ENCODE measurements around the gene MKNK2. TPM values are rescaled to one million over a fixed set of nuclear protein-coding genes. Genes with fewer than 3 reads are reported as not detected.

MKNK2 gene
- total and polyA plus RNA-seq, 2 donors (not counting 3 experiments of a cell fraction or from before 2014, with no cell fraction given): 65.1 to 86.1 TPM

DNA sequence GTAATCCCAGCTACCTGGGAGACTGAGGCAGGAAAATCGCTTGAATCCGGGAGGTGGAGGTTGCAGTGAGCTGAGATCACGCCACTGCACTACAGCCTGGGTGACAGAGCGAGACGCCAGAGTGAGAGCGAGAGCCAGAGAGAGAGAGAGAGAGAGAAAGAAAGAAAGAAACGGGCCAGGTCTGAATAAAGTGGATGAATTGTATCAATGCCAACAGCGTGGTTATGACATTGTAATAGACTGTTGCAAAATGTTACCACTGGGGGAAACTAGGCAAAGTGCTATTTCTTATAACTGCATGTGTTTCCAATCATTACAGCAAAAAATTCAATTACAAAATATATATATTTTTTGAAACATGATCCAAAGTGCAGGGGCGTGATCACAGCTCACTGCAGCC, 23.7 kb downstream of the MKNK2 start:
- no peak for TF ChIP-seq POLR2A (IDR thresholded peaks at IDR 0.05; ENCODE audit: low read depth, low read length)
- no peak for TF ChIP-seq GATA2 (IDR thresholded peaks at IDR 0.05; ENCODE audit: insufficient read depth, insufficient read length, low read depth, low read length)
- TF ChIP-seq EZH2 (IDR thresholded peaks at IDR 0.05; ENCODE audit: borderline replicate concordance, low read depth, low read length, severe bottlenecking): no peak
- no peak for TF ChIP-seq FOS (IDR thresholded peaks at IDR 0.05; ENCODE audit: borderline replicate concordance, insufficient read depth, low read length)
- no peak for TF ChIP-seq POLR2AphosphoS5 (IDR thresholded peaks at IDR 0.05; ENCODE audit: insufficient read depth, low read depth, low read length)
- no peak for TF ChIP-seq JUN (IDR thresholded peaks at IDR 0.05; ENCODE audit: borderline replicate concordance, insufficient read depth, insufficient read length, low read depth)
- TF ChIP-seq, protein P1, sequence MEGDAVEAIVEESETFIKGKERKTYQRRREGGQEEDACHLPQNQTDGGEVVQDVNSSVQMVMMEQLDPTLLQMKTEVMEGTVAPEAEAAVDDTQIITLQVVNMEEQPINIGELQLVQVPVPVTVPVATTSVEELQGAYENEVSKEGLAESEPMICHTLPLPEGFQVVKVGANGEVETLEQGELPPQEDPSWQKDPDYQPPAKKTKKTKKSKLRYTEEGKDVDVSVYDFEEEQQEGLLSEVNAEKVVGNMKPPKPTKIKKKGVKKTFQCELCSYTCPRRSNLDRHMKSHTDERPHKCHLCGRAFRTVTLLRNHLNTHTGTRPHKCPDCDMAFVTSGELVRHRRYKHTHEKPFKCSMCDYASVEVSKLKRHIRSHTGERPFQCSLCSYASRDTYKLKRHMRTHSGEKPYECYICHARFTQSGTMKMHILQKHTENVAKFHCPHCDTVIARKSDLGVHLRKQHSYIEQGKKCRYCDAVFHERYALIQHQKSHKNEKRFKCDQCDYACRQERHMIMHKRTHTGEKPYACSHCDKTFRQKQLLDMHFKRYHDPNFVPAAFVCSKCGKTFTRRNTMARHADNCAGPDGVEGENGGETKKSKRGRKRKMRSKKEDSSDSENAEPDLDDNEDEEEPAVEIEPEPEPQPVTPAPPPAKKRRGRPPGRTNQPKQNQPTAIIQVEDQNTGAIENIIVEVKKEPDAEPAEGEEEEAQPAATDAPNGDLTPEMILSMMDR (IDR thresholded peaks at IDR 0.05; ENCODE audit: extremely low read depth in 1 of 2, insufficient read depth in 1 of 2, low read depth in 1 of 2, low read length in 2 of 2): no peak
- TF ChIP-seq MYC (IDR thresholded peaks at IDR 0.05; ENCODE audit: low read depth, low read length): no peak
- TF ChIP-seq, protein P2, sequence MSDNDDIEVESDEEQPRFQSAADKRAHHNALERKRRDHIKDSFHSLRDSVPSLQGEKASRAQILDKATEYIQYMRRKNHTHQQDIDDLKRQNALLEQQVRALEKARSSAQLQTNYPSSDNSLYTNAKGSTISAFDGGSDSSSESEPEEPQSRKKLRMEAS (IDR thresholded peaks at IDR 0.05; ENCODE audit: insufficient read depth, insufficient read length): no peak
- Histone ChIP-seq H3K27ac (ENCODE audit: insufficient read depth, low read depth, low read length) (no peak overlapping the region), H3K4me2 (ENCODE audit: insufficient read depth, low read length) (no peak overlapping the region), H3K79me2 (ENCODE audit: control insufficient read depth, insufficient read depth, low read length) (no peaks in the 10 kb centered on the region), H3K9ac (replicated peaks; ENCODE audit: extremely low read depth, insufficient read depth, low read length) (no peak overlapping the region), H3K9me1 (replicated peaks; ENCODE audit: control insufficient read depth, extremely low read depth, insufficient read depth, low read length) (no peaks in the 10 kb centered on the region), H3K4me3 (replicated peaks in 1 of 3; ENCODE audit: insufficient read depth in 1 of 3, low read depth in 1 of 3, low read length in 3 of 3) (no peak overlapping the region), H3K36me3 (ENCODE audit: control insufficient read depth in 2 of 2, extremely low read depth in 1 of 2, insufficient read depth in 2 of 2, low read length in 2 of 2) (no peaks in the 10 kb centered on the region), H3K4me1 (ENCODE audit: control insufficient read depth, extremely low read depth, insufficient read depth, low read length) (peaks cover 12% of the 10 kb centered on the region), H2AFZ (ENCODE audit: low read depth, low read length) (no peak overlapping the region), H3K9me3 (replicated peaks; ENCODE audit: control insufficient read depth, insufficient read depth, low read length) (no peaks in the 10 kb centered on the region), H3K27me3 (ENCODE audit: control insufficient read depth in 2 of 2, insufficient read depth in 2 of 2, low read length in 2 of 2) (no peaks in the 10 kb centered on the region), H4K20me1 (replicated peaks; ENCODE audit: control insufficient read depth, extremely low read depth, insufficient read depth, low read length) (no peaks in the 10 kb centered on the region)
- no peak for FAIRE-seq
- ChIA-PET CTCF (no interaction called here), POLR2A (no interaction called here)
- intact Hi-C loops (cut with micrococcal nuclease) (no loop called here), dilution Hi-C loops (cut with MboI; ENCODE audit: extremely low pct_ligation_motif_present, low sequenced_read_pairs) (no loop called here)
- DNase-seq (ENCODE audit: low read depth, low spot score): no peak
- BruUV-seq (replicated peaks): no TSS peak

Data from endothelial cell of umbilical vein (primary cell).